ENCODE data around the gene SYT11.
A peak's percentile ranks its signal among the peaks of the same experiment; 100 is the strongest.

SYT11 gene

GRCh38 chr1:155910621-155911121 is 51.3 kb downstream of the SYT11 start:
- Histone ChIP-seq H3K9me3 (ENCODE audit: insufficient read depth, low read depth, low read length) (no peaks in the 10 kb centered on the region), H3K4me1 (ENCODE audit: insufficient read depth, low read length, poor library complexity, severe bottlenecking) (peaks cover 9% of the 10 kb centered on the region), H3K9ac (ENCODE audit: low read depth, low read length, poor library complexity, severe bottlenecking) (peak overlapping the region; percentile 78), H3K79me2 (ENCODE audit: insufficient read depth, low read length) (peaks cover 33% of the 10 kb centered on the region), H3K4me3 (ENCODE audit: low read length, poor library complexity, severe bottlenecking) (peak overlapping the region; percentile 85), H3K4me2 (ENCODE audit: low read depth, low read length, poor library complexity, severe bottlenecking) (peak overlapping the region; percentile 88), H3K36me3 (ENCODE audit: insufficient read depth, low read length) (peaks cover 30% of the 10 kb centered on the region), H4K20me1 (ENCODE audit: insufficient read depth, low read length, poor library complexity, severe bottlenecking) (no peaks in the 10 kb centered on the region), H2AFZ (ENCODE audit: low read length) (peak overlapping the region; percentile 54), H3F3A (ENCODE audit: low read depth) (peaks cover 18% of the 10 kb centered on the region; the same call in 1 of the 2 replicates), H3K27me3 (ENCODE audit: insufficient read depth, low read length, poor library complexity, severe bottlenecking) (no peaks in the 10 kb centered on the region), H3K9me2 (replicated peaks; ENCODE audit: low read depth, low read length) (no peaks in the 10 kb centered on the region)
- TF ChIP-seq EZH2phosphoT487 (IDR thresholded peaks at IDR 0.05; ENCODE audit: borderline replicate concordance) = no peak
- peak; percentile 41 for TF ChIP-seq CTCF (conservative IDR thresholded peaks at IDR 0.05; ENCODE audit: low read length)

GRCh38 chr1:155911156-155912055 is 52.0 kb downstream of the SYT11 start, which contains the start of gene RIT1:
TSS of gene RIT1 (minus strand) at chr1:155911349. CDS start at chr1:155910761, 588 bp downstream.
- no peaks in the 10 kb centered on the region for H3K27me3 ChIP-seq (ENCODE audit: insufficient read depth, low read length, poor library complexity, severe bottlenecking)
- H3K79me2 ChIP-seq (ENCODE audit: insufficient read depth, low read length) = peaks cover 33% of the 10 kb centered on the region
- no peak for TF ChIP-seq EZH2phosphoT487 (IDR thresholded peaks at IDR 0.05; ENCODE audit: borderline replicate concordance)
- H4K20me1 ChIP-seq (ENCODE audit: insufficient read depth, low read length, poor library complexity, severe bottlenecking) = no peaks in the 10 kb centered on the region
- no peaks in the 10 kb centered on the region for H3K9me2 ChIP-seq (replicated peaks; ENCODE audit: low read depth, low read length)
- H3K9me3 ChIP-seq (ENCODE audit: insufficient read depth, low read depth, low read length) = no peaks in the 10 kb centered on the region
- H3K9ac ChIP-seq (ENCODE audit: low read depth, low read length, poor library complexity, severe bottlenecking) = peak within 1 kb of the TSS; percentile 78
- H3K36me3 ChIP-seq (ENCODE audit: insufficient read depth, low read length) = peaks cover 37% of the 10 kb centered on the region
- peak within 1 kb of the TSS; percentile 85 for H3K4me3 ChIP-seq (ENCODE audit: low read length, poor library complexity, severe bottlenecking)
- peaks cover 21% of the 10 kb centered on the region; the same call in 1 of the 2 replicates for H3F3A ChIP-seq (ENCODE audit: low read depth)
- H3K4me2 ChIP-seq (ENCODE audit: low read depth, low read length, poor library complexity, severe bottlenecking) = peak within 1 kb of the TSS; percentile 88
- peaks cover 9% of the 10 kb centered on the region for H3K4me1 ChIP-seq (ENCODE audit: insufficient read depth, low read length, poor library complexity, severe bottlenecking)
- H2AFZ ChIP-seq (ENCODE audit: low read length) = peak within 1 kb of the TSS; percentile 54

GRCh38 chr1:155912056-155912536 is 52.7 kb downstream of the SYT11 start:
- Histone ChIP-seq H3K9me3 (ENCODE audit: insufficient read depth, low read depth, low read length) (no peaks in the 10 kb centered on the region), H2AFZ (ENCODE audit: low read length) (no peak overlapping the region), H3K36me3 (ENCODE audit: insufficient read depth, low read length) (peaks cover 44% of the 10 kb centered on the region), H3F3A (ENCODE audit: low read depth) (peaks cover 21% of the 10 kb centered on the region; the same call in 1 of the 2 replicates), H3K4me2 (ENCODE audit: low read depth, low read length, poor library complexity, severe bottlenecking) (no peak overlapping the region), H3K4me3 (ENCODE audit: low read length, poor library complexity, severe bottlenecking) (no peak overlapping the region), H3K79me2 (ENCODE audit: insufficient read depth, low read length) (peaks cover 30% of the 10 kb centered on the region), H3K4me1 (ENCODE audit: insufficient read depth, low read length, poor library complexity, severe bottlenecking) (peaks cover 9% of the 10 kb centered on the region), H4K20me1 (ENCODE audit: insufficient read depth, low read length, poor library complexity, severe bottlenecking) (no peaks in the 10 kb centered on the region), H3K9ac (ENCODE audit: low read depth, low read length, poor library complexity, severe bottlenecking) (no peak overlapping the region), H3K27me3 (ENCODE audit: insufficient read depth, low read length, poor library complexity, severe bottlenecking) (no peaks in the 10 kb centered on the region), H3K9me2 (replicated peaks; ENCODE audit: low read depth, low read length) (no peaks in the 10 kb centered on the region)
- no peak for TF ChIP-seq EZH2phosphoT487 (IDR thresholded peaks at IDR 0.05; ENCODE audit: borderline replicate concordance)
- TF ChIP-seq CTCF (conservative IDR thresholded peaks at IDR 0.05; ENCODE audit: low read length) = no peak
